ENCODE data around the gene NRXN3. TPM values are rescaled to one million over a fixed set of nuclear protein-coding genes. Genes with fewer than 3 reads are reported as not detected.

Gene NRXN3
- total RNA-seq, 1 experiment from 2014 or later: not detected

- in situ Hi-C loops (cut with HindIII; ENCODE audit: low sequenced_read_pairs): no loop called here
- no peak for DNase-seq (ENCODE audit: low spot score)
Observed at GRCh38 chr14:79043194-79043889, 873.2 kb downstream of the NRXN3 start.

- in situ Hi-C loops (cut with HindIII; ENCODE audit: low sequenced_read_pairs): no loop called here
- no peak for DNase-seq (ENCODE audit: low spot score)
Observed at GRCh38 chr14:79044894-79045624, 874.9 kb downstream of the NRXN3 start.

- in situ Hi-C loops (cut with HindIII; ENCODE audit: low sequenced_read_pairs): no loop called here
Observed at GRCh38 chr14:79050787-79051727, 880.9 kb downstream of the NRXN3 start.

GRCh38 chr14:79051742-79052141, 881.6 kb downstream of the NRXN3 start:
- DNase-seq (ENCODE audit: low spot score): no peak
- in situ Hi-C loops (cut with HindIII; ENCODE audit: low sequenced_read_pairs): no loop called here

More at GRCh38 chr14:79050787-79051727, 880.9 kb downstream of the NRXN3 start:
- peak; percentile 33 for DNase-seq (ENCODE audit: low spot score)

GRCh38 chr14:79056879-79057278, 886.7 kb downstream of the NRXN3 start:
- DNase-seq (ENCODE audit: low spot score): no peak
- in situ Hi-C loops (cut with HindIII; ENCODE audit: low sequenced_read_pairs): no loop called here

- in situ Hi-C loops (cut with HindIII; ENCODE audit: low sequenced_read_pairs): no loop called here
Observed at GRCh38 chr14:79057333-79057732, 887.2 kb downstream of the NRXN3 start.

GRCh38 chr14:79062226-79062625, 892.1 kb downstream of the NRXN3 start:
- in situ Hi-C loops (cut with HindIII; ENCODE audit: low sequenced_read_pairs): no loop called here

More at GRCh38 chr14:79057333-79057732, 887.2 kb downstream of the NRXN3 start:
- peak; percentile 10 for DNase-seq (ENCODE audit: low spot score)

GRCh38 chr14:79064214-79064613, 894.0 kb downstream of the NRXN3 start:
- in situ Hi-C loops (cut with HindIII; ENCODE audit: low sequenced_read_pairs): no loop called here
- DNase-seq (ENCODE audit: low spot score): no peak

More at GRCh38 chr14:79062226-79062625, 892.1 kb downstream of the NRXN3 start:
- DNase-seq (ENCODE audit: low spot score): no peak

GRCh38 chr14:79074510-79074909, 904.3 kb downstream of the NRXN3 start:
- no peak for DNase-seq (ENCODE audit: low spot score)
- in situ Hi-C loops (cut with HindIII; ENCODE audit: low sequenced_read_pairs): no loop called here

- in situ Hi-C loops (cut with HindIII; ENCODE audit: low sequenced_read_pairs): no loop called here
- DNase-seq (ENCODE audit: low spot score): no peak
Observed at GRCh38 chr14:79076428-79076827, 906.3 kb downstream of the NRXN3 start.

- in situ Hi-C loops (cut with HindIII; ENCODE audit: low sequenced_read_pairs): no loop called here
- no peak for DNase-seq (ENCODE audit: low spot score)
Observed at GRCh38 chr14:79077096-79077495, 906.9 kb downstream of the NRXN3 start.

- in situ Hi-C loops (cut with HindIII; ENCODE audit: low sequenced_read_pairs): no loop called here
- DNase-seq (ENCODE audit: low spot score): no peak
Observed at GRCh38 chr14:79080040-79080439, 909.9 kb downstream of the NRXN3 start.

GRCh38 chr14:79082883-79083282, 912.7 kb downstream of the NRXN3 start:
- in situ Hi-C loops (cut with HindIII; ENCODE audit: low sequenced_read_pairs): no loop called here
- DNase-seq (ENCODE audit: low spot score): no peak

GRCh38 chr14:79083356-79083755, 913.2 kb downstream of the NRXN3 start:
- in situ Hi-C loops (cut with HindIII; ENCODE audit: low sequenced_read_pairs): no loop called here
- DNase-seq (ENCODE audit: low spot score): no peak

GRCh38 chr14:79084861-79085260, 914.7 kb downstream of the NRXN3 start:
- no peak for DNase-seq (ENCODE audit: low spot score)
- in situ Hi-C loops (cut with HindIII; ENCODE audit: low sequenced_read_pairs): no loop called here

- in situ Hi-C loops (cut with HindIII; ENCODE audit: low sequenced_read_pairs): no loop called here
- no peak for DNase-seq (ENCODE audit: low spot score)
Observed at GRCh38 chr14:79089576-79089975, 919.4 kb downstream of the NRXN3 start.

GRCh38 chr14:79090641-79091180, 920.5 kb downstream of the NRXN3 start:
- in situ Hi-C loops (cut with HindIII; ENCODE audit: low sequenced_read_pairs): no loop called here
- DNase-seq (ENCODE audit: low spot score): peak; percentile 73

- in situ Hi-C loops (cut with HindIII; ENCODE audit: low sequenced_read_pairs): no loop called here
- peak; percentile 16 for DNase-seq (ENCODE audit: low spot score)
Observed at GRCh38 chr14:79091381-79091963, 921.3 kb downstream of the NRXN3 start.

- DNase-seq (ENCODE audit: low spot score): no peak
- in situ Hi-C loops (cut with HindIII; ENCODE audit: low sequenced_read_pairs): no loop called here
Observed at GRCh38 chr14:79093531-79093930, 923.4 kb downstream of the NRXN3 start.

Measured in G401 (cell line).